DMS 273 (cell line): ENCODE measurements around the gene PRDM16.

Experiments
- DNase-seq: peaks from one replicate; lab custom pipeline; 2025; ENCODE audit not compliant: unreplicated experiment; lab: John Stamatoyannopoulos, UW

PRDM16 gene

DNA sequence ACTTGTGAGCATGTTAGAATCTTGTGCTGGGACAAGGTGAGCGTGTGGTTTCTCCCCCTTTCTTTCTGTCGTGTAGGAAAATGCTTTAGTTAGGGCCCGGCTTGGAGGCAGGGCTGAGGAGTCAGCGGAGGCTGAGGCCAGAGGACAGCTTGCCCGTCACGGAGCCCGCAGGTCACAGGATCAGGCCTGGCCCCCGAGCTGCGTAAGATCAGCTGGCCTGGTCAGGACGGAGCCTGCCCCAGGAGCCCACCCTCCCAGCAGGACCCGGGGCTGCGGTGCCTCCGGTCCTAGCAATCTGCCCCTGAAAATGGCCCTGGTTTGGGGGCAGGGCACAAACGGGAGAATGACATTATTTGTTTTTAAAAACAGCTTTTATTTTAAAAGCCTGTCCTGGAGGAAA is 52.0 kb downstream of the PRDM16 start:
- no peak for DNase-seq

DNA sequence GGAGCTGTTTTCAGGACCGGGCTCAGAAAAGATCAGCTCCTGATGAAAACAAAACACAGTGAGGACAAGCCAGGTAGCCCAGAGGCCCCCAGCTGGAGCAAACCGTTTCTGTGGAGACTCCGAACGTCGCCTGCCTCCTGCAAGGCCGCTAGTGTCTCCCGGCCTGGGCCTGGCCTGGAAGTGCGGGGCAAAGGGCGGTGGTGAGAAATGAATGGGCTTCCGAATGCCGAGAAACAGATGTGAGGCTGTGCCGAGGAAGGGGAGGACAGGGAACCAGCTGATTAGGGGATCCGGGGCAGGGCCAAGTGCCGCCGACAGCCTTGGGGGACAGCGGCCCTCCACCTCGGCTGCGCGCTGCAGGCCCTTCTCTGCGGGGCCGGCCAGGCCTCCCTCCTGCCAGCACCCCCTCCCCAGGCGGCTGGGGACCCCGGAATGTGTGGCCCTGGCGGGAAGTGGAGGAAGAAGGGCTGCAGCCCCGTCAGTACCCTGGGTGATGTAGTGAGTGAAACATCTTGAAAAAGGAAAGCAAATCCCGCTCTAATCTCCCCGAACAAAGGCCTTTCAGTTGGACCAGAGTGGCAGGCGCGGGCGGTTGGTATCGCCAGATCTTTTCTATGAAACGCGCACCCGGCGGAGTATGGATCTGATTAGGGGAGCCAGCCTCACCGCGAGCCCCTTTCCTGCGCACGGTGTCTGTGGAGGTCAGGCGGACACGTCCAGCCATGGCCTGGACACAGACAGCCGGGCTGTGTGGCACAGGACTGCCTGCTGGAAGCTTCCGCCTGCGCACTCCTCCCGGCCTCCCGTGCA is 52.6 kb downstream of the PRDM16 start:
- DNase-seq, result no peak

DNA sequence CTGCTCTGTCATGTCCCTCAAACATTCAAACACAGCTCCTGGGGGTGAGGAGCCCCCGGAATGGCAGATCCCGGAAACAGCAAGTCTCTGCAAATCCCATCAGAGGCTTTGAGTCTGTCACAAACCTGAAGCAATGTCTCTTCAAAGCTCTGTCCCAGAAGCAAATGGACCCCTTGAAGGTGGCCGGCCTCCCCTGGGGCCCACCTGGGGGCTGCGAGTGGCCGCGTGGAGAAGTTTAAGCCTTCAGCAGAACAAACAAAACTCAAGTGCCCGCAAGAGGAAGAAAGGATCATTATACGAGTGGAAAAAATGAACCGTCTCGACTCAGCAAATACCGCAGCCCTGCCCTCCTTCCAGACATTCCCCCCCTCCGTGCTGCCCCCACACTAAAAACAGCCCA is 53.3 kb downstream of the PRDM16 start:
- no peak for DNase-seq

DNA sequence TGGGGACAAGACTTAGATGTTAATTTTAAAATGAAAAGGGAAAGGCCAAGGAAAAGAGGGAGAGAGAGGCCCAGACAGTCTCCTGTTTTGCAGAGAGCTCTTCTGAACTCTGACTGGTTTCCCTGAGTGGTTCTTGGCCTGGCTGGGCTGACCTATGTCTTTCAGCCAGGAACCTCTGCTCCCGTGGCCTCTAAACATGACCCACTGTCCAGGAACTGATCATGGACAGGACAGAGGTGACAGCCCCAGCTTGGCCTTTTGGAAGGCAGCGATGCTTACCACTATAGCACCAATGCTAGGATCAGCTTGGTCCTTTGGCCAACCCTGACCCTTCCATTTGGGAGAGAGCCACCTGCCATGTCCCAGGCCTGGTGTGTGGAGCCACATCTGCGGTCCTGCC is 55.2 kb downstream of the PRDM16 start:
- no peak for DNase-seq

DNA sequence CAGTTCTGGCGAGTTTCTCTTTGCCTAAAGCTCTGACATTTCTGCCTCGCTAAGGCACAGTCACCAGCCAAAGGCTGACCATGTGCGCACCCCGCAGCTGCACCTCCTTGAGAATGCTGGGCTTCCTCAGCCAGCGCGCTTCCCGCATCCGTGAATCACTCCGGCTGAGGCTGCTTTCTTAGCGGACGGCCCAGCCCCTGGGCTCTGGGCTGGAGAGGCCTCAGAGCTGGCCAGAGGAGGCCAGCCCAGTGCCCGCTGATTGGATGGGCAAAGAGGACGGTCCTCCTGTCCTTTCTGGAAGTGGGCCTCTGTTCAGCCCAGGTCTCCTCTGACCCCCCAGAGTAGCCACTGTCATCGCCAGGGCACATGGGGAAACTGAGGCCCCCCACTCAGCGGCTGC is 56.1 kb downstream of the PRDM16 start:
- no peak for DNase-seq

DNA sequence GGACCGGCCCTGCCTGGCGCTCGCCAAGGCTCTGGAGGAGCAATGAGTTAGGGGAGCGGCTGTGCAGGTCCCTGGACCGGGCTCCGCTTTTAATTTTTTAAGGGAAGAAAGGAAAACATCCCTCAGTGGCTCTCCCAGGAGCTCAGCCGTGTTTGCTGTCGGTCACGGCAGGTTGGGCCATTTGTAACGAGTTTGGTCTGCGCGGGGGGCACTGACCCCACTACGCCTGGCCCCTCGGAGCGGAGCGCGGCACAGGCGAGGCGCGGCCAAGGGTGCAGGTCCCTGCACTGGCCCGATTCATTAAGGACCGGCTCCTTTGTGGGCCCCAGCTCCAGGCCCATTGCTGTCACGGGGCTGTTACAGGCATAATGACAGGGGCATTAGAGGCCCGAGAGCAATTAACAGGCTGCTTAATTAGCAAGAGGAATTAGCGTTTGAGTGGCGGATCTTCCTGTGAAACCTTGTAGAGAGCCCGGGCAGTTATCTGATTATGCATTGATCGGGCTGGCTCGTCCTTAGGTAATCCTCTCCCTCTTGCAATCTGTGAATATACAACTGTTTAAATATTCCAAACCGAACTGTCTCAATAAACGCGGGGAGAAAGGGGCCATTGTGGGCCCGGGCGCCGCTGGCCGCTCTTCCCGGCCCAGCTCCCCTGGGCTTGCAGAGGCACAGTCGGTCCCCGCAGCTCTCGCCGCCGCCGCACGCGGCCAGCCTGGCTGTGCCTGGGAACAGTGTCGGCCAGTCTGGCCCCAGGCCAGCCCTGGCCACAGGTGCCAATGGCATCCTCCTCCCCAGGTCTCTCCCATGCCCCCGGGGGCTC is 56.8 kb downstream of the PRDM16 start:
- DNase-seq, result no peak

DNA sequence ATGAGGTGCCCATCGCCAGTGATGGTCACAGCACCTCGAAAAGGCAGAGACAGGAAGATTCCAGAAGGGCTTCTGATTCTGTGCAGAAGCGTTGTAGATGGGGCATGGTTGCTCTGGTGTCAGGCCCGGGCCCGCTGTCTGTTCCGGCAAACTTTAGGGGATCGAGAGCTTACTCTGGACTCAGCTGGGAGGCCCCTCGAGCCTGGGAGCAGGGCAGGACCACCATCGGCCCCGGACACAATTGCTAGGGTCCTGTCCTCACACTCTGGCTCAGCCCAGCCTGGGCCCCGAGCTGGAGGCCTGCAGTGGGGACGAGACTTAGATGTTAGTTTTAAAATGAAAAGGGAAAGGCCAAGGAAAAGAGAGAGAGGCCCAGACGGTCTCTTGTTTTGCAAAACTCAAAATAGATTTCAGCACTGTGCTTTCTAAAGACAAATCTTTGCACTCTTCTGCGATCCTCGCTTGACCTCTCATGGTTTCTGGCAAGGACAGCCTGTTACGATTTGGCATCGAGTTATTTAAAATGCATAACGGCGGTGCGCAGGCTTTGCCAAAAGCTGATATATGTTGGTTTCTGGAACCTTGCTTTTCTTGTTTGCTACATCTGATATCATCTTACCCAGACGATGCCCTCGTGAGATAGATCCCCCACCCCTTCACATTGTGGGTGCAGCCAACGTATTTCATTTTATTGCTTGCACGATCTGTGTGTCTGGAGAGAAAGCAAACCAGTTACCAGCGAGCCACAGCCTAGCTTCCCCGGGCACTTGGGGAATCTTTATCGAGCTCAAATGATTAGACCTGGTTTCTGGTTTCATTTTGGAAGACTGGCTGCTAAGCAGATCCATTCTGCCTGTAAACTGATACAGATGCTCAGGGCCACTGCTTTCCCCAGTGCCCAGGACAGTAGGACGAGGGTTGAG is 58.0 kb downstream of the PRDM16 start:
- no peak for DNase-seq

DNA sequence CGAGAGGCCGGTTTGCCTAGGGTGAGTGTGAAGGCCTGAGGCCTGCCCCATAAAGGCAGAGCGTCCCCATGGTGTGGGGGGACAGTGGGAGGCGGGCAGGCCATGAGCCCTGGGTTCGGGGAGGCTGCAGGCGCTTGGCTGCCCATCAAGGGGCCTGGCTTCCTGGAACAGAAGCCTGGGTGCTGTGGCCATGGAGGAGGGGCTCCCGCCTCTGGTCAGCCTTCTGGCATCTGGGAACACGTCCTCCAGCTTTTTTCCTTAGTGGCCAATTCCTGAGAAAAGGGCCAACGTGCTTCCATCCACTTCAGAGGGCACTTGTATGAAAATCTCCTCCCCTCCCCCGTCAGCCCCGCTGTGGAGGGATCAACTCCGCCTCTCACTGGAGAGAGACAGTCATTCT is 58.7 kb downstream of the PRDM16 start:
- no peak for DNase-seq

DNA sequence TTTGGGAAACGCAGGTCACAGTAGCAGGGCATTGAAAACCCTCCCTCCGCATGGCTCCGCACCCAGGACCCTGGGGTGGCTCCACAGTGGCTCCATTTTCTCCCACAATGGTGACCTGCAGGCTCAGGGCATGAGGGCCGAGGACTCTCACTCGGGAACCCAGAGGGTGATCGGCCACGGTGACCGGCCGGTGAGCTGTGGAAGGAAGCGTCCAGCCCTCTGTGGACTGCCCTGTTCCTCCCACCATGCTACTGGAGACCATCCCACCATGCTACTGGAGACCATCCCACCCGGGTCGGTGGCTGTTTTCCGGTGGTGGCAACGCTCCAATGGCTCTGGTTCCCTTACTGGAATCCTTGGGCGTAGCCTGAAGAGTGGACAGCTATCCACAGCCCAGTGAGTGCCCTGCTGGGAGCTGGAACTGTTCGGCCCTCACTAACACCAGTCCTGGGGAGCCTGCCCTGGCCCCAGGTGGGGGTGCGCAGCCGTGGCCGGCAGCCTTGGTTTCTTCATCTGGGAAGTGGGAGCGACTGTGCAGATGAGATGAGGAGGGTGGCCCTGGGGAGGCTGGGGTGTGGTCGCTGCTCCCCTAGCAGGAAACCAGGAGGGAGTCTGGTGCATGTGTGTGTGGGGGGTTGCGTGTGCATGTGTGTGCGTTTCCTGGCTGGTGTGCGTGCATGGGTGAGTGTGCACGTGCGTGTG is 59.6 kb downstream of the PRDM16 start:
- no peak for DNase-seq

DNA sequence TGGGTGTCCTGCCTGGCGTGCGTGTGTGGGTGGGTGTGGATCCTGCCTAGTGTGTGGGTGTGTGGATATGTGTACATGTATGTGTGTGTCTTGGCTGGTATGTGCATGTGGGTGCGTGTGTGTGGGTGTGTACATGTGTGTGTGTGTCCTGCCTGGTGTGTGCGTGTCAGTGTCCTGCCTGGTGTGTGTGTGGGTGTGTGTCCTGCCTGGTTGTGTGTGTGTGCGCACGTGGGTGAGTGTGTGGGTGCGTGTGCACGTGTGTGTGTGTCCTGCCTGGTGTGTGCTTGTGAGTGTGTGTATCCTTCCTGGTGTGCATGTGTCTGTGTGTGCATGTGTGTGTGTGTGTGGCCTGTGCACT is 60.1 kb downstream of the PRDM16 start:
- DNase-seq, result no peak

DNA sequence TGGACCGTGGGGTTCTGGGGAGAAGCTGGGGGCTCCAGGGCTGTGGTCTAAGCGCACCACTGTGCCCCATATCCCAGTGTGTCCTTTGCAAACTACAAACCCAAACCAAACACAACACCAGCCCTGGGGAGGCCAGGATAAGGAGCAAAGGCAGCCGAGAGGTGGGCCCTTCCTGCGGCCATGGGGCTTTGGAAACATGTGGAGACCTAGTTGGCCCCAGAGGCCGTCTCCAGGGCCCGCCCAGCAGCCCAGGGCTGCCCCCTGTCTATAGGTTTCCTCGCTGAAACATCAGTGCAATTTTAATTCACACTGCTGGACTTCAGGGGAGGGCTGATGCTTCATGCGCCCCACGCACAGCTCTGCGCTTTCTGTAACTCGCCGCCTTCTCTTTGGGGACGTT is 61.3 kb downstream of the PRDM16 start:
- no peak for DNase-seq

DNA sequence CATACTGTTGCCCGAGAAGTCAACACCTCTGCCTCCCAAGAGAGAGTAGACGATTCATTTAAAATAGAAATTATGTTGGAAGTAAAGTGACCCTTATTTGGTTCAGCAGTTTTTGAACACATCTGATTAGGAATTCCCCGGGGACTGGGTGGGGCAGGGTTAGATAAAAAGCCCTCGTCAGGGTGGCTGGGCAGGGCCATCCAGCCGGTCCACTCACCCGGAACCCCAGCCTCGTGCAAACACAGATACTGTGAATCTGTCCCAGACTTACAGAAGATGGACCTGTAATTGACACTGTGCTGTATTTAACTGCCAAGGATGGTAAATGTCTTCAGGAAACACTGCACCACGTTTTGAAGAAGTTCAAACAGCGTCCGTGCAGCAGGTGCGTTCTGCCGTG is 63.7 kb downstream of the PRDM16 start:
- DNase-seq, result no peak

DNA sequence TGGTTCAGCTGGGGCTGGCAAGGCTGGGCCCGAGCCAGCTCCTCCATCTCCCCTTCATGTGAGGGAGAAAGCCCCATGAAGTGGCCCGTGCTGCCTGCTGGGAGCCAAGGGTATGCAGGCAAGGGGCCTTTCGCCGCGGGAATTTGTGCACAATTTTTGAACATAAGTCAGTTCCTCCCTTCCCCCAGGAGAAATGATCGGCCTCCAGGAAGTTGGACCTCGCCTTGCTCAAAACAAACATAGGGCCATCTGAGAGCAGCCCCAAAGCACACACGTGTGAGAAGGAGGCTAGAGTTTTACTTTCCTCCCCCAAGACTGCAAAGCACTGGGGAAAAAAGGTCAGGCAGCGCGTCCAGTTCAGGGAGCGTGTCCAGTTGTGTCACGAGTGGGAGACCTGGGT is 64.7 kb downstream of the PRDM16 start:
- no peak for DNase-seq

DNA sequence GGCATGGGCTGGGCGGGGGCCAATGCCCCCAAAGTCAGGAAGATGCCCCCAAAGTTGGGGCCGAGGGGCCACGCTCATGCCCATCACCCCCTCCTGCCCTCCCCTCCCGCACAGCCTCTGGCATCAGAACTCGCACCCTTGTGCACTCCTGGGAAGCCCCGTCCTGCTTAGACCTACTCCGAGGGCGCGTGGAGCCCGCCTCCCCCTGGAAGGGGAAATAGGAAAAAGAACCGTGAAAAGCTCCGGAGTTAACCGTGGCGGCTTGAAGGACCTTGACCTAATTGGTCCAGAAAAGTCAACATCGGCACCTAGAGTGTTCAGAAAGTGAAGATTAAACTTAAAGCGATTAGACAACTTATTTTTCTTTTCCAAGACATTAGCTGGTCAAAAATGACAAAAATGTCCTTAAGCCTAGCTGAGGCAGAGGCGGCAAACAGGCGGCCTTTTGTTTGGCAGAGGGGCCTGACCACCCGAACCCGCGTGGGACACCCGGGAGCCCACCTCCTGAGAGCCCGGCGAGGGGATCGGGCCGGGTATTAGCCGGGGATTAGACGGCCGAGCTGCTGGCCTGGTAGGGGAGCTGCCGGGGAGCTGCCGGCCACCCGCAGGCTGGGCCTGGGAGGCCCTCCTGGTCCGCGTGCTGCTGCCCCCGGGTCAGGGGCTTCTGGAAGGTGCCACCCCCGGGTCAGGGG is 65.5 kb downstream of the PRDM16 start:
- no peak for DNase-seq

DNA sequence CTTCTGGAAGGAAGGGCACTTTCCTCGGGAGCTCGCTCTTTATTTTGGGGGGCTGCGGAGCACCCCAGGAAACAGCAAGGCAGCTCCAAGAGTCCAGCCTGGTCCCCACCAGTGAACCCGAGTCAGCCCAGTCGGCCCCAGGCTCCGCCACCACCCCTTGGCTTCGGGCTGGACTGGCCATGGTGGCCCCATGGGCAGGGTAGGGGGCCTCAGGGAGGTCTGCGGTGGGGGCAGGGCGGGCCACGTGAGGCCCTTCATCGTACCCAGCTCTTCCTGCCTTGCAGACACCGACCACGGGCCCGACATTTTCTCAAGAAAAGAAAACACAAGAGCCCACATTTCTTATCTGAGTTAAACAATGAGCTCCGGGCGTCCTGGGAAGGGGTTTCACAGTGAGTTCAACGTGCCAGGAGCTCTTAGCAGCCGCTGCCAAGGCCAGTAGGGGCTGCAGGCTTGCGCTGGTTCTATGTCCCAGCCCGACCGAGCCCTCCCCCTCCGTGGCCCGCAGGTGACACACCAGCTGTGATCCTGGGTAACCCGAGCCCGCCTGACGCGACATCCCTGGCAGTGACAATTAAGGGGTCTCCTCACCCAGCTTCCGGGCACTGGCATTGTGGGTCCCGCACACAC is 66.2 kb downstream of the PRDM16 start:
- DNase-seq, result no peak

DNA sequence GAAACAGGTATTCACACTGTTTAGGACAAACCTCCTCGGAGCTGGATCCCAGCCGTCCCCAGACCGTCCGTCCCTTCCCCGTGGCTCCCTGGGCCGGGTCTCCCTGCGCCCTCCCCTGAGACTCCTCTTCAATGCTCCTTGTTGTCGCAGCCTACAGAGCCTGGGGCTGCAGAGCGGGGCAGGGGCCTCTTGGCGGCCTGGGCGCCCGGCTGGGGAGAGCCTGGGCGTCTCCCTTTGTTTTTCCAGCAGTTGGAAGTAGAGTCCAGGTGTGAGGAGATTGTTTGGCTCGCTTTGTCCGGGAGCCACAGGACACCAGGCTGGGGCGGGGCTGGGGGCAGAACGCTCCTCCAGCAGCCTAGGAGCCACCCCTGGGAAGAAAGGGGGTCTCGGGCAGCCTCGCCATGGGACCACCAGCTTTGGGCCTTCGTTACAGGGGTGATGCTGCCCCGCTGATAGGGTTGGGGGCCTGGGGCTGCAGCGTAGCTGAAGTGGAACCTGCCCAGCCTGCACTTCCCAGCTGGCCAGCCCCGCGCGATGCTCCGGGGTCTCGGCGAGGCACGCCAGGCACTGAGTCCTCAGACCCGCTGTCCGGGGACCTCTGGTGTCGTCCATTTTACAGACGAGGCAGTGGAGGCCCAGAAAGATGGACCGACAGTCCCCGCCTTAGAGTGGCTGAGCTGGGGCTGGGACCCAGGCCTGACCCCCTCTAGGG is 66.9 kb downstream of the PRDM16 start:
- no peak for DNase-seq

DNA sequence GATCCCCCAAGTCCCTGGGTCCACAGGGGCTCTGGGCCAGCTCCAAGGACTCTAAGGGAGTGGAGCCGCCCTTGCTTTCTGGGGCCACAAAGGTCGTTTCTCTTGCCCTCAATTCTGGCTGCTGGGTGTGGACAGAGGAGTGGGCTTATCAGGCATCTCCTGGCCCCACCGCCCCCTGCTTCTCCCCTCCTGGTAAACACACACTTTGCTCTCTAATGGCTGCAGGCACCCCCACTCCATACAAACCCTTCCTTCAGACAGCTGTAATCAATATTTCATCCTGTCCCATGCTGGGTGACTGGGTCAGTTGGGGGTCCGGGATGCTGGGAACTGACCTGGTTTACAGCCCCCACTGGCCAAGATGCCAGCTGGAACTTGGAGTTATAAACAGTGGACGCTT is 67.5 kb downstream of the PRDM16 start:
- DNase-seq, result no peak

DNA sequence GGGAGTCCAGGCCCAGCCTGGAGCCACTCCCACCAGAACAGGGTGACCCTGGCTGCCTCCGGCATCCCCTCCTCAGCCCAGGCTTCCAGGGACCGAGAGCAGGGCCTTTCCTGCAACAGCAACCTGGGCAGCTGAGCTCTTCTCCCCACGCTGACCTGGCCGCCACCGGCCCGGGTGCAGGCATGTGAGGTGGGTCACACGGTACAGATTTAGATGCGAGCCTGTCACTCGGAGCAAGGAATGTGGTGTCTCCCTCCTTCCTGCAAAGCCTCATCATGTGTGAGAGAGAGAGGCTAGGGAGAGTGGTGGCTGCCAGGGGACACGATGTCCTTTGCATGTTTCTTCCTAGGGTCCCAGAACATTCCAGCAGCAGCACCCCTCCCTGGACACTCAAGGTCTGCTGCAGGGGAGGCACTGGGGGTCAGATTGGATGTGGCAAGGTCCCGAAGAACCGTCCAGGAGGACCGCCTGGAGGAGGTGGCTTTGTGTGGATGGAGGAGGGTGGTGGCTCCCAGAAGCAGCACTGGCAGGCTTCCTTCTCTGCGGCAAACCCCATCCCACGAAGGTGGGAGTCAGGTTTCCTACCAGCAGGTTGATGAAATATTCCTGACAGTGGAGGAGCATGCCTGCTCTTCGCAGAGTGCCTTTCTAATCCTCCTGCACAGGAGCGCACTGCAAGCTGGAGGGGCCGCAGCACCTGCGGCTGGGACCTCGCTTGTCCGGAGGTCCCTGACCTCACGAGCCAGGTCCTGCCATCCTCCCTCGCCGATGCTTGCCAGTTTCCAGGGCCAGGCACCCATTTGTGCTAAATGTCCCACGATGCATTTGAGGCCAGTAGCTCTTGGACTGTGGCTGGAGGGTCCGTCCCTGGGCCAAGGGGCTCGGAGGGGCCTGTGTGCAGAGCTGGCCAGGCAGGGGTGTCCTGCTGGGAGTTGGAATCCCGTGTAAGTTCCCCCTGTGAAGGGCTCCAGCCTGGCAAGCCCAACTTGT is 68.4 kb downstream of the PRDM16 start:
- no peak for DNase-seq
